ENCODE data around the gene ARGLU1. TPM values are rescaled to one million over a fixed set of nuclear protein-coding genes. Genes with fewer than 3 reads are reported as not detected.

Gene ARGLU1
- total and polyA plus RNA-seq, 2 experiments from 2014 or later, result 121 to 126 TPM

- H2AFZ ChIP-seq, result no peak overlapping the region
- WGBS (ENCODE audit: low lambda C conversion rate, missing lambda C conversion rate), result 91% methylated on average over 3 of the region's 3 CpGs
- no peak overlapping the region for H3K4me3 ChIP-seq
- no peak overlapping the region for H3K27ac ChIP-seq
- H3K9me2 ChIP-seq (replicated peaks; ENCODE audit: insufficient read depth), result no peaks in the 10 kb centered on the region
- H3K79me2 ChIP-seq, result peaks cover 74% of the 10 kb centered on the region
- DNase-seq (ENCODE audit: low spot score), result no peak
- H3K4me1 ChIP-seq (ENCODE audit: insufficient read depth), result peaks cover 20% of the 10 kb centered on the region
- H3K4me2 ChIP-seq, result no peak overlapping the region
- peaks cover 3% of the 10 kb centered on the region for H4K20me1 ChIP-seq (ENCODE audit: insufficient read depth, poor library complexity, severe bottlenecking)
- TF ChIP-seq CTCF (IDR thresholded peaks at IDR 0.05; ENCODE audit: poor library complexity) (no peak), EZH2 (IDR thresholded peaks at IDR 0.05; ENCODE audit: borderline replicate concordance) (no peak), EZH2phosphoT487 (IDR thresholded peaks at IDR 0.05; ENCODE audit: low read depth, severe bottlenecking, unreplicated experiment) (no peak)
- no peaks in the 10 kb centered on the region for H3K36me3 ChIP-seq (replicated peaks; ENCODE audit: insufficient read depth, low read depth)
- H3K9me3 ChIP-seq (ENCODE audit: low read depth), result no peaks in the 10 kb centered on the region
- H3K27me3 ChIP-seq, result no peaks in the 10 kb centered on the region
These were observed 73.0 kb downstream of the ARGLU1 start for GRCh38 chr13:106494936-106495335.

- no peaks in the 10 kb centered on the region for H3K36me3 ChIP-seq (replicated peaks; ENCODE audit: insufficient read depth, low read depth)
- peaks cover 3% of the 10 kb centered on the region for H4K20me1 ChIP-seq (ENCODE audit: insufficient read depth, poor library complexity, severe bottlenecking)
- TF ChIP-seq CTCF (IDR thresholded peaks at IDR 0.05; ENCODE audit: poor library complexity), result no peak
- no peaks in the 10 kb centered on the region for H3K27me3 ChIP-seq
- H3K9me2 ChIP-seq (replicated peaks; ENCODE audit: insufficient read depth), result no peaks in the 10 kb centered on the region
- no peak overlapping the region for H3K27ac ChIP-seq
- no peak for DNase-seq (ENCODE audit: low spot score)
- no peaks in the 10 kb centered on the region for H3K9me3 ChIP-seq (ENCODE audit: low read depth)
- H2AFZ ChIP-seq, result no peak overlapping the region
- no peak overlapping the region for H3K4me3 ChIP-seq
- H3K4me1 ChIP-seq (ENCODE audit: insufficient read depth), result peaks cover 20% of the 10 kb centered on the region
- H3K79me2 ChIP-seq, result peaks cover 69% of the 10 kb centered on the region
- H3K4me2 ChIP-seq, result no peak overlapping the region
These were observed 73.4 kb downstream of the ARGLU1 start for GRCh38 chr13:106494506-106494905.

- Histone ChIP-seq H2AFZ (no peak overlapping the region), H3K27me3 (no peaks in the 10 kb centered on the region), H3K4me1 (ENCODE audit: insufficient read depth) (peaks cover 23% of the 10 kb centered on the region), H3K79me2 (peaks cover 61% of the 10 kb centered on the region), H3K36me3 (replicated peaks; ENCODE audit: insufficient read depth, low read depth) (no peaks in the 10 kb centered on the region), H3K4me2 (no peak overlapping the region), H3K4me3 (no peak overlapping the region), H3K27ac (peak overlapping the region; percentile 45), H4K20me1 (ENCODE audit: insufficient read depth, poor library complexity, severe bottlenecking) (peaks cover 3% of the 10 kb centered on the region), H3K9me2 (replicated peaks; ENCODE audit: insufficient read depth) (no peaks in the 10 kb centered on the region), H3K9me3 (ENCODE audit: low read depth) (no peaks in the 10 kb centered on the region)
- DNase-seq (ENCODE audit: low spot score), result no peak
- TF ChIP-seq EZH2 (IDR thresholded peaks at IDR 0.05; ENCODE audit: borderline replicate concordance) (no peak), CTCF (IDR thresholded peaks at IDR 0.05; ENCODE audit: poor library complexity) (no peak), EZH2phosphoT487 (IDR thresholded peaks at IDR 0.05; ENCODE audit: low read depth, severe bottlenecking, unreplicated experiment) (no peak)
- WGBS (ENCODE audit: low lambda C conversion rate, missing lambda C conversion rate), result 86% methylated on average over 17 of the region's 17 CpGs
These were observed 74.3 kb downstream of the ARGLU1 start for GRCh38 chr13:106493533-106494220.

Measured in hepatocyte (in vitro differentiated cells).